Esophagus muscularis mucosa (tissue), 3 donors: Measurements from ENCODE around the gene ASXL3.

Experiments used
- POLR2A ChIP-seq: fragments of 450-650 bp; IDR thresholded peaks from one replicate; pipeline ENCODE4 v1.6.1; 2017; ENCODE audit warnings: antibody characterized with exemption, moderate library complexity, mild to moderate bottlenecking, low read depth
- TF ChIP-seq, protein P1 (sequence below), 3 experiments: fragments of 200-600 bp in 2 of 3; fragments of 450-650 bp in 1 of 3; sonication (generic) in 2 of 3; IDR thresholded peaks; one replicate each; pipeline ENCODE4 v1.5.1; 2017 to 2019; ENCODE audit warnings: antibody characterized with exemption in 3 of 3, mild to moderate bottlenecking in 2 of 3, moderate library complexity in 1 of 3

DNA sequence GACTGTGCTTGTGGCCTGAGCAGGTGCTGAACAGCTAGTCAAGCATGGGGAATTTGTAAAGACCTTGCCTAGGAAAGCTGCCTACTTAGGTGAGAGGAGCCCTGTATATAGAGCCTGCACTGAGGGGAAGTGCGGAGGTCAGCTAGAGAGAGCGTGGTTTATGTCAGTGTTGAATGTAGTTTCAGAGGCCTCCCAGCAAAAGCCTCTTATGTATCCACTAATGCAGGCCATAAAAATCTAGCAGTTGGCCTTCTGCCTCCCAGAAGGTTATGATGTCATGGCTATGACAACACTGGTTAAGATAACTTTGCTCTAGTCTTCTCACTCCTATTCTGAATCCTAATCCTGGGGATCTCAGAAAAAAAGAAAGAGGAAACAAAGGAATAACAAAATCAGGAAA is 88.9 kb downstream of the ASXL3 start:
- TF ChIP-seq, protein P1, sequence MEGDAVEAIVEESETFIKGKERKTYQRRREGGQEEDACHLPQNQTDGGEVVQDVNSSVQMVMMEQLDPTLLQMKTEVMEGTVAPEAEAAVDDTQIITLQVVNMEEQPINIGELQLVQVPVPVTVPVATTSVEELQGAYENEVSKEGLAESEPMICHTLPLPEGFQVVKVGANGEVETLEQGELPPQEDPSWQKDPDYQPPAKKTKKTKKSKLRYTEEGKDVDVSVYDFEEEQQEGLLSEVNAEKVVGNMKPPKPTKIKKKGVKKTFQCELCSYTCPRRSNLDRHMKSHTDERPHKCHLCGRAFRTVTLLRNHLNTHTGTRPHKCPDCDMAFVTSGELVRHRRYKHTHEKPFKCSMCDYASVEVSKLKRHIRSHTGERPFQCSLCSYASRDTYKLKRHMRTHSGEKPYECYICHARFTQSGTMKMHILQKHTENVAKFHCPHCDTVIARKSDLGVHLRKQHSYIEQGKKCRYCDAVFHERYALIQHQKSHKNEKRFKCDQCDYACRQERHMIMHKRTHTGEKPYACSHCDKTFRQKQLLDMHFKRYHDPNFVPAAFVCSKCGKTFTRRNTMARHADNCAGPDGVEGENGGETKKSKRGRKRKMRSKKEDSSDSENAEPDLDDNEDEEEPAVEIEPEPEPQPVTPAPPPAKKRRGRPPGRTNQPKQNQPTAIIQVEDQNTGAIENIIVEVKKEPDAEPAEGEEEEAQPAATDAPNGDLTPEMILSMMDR (IDR thresholded peaks at IDR 0.05): no peak
- no peak for TF ChIP-seq POLR2A
